PC-9 (cell line): ENCODE results near the gene ZDHHC5. TPM values are rescaled to one million over a fixed set of nuclear protein-coding genes. Genes with fewer than 3 reads are reported as not detected.
"Not testable (repeated sequence)": the region's sequence is repeated elsewhere in the genome, so short reads cannot be mapped to it uniquely, and the experiment has no call there.

ENCODE experiments used
- BruUV-seq: library from RNA; stranded (reverse); fragments of 400-500 nt; replicated peaks from 2 replicates; lab custom pipeline; 2021; lab: Mats Ljungman, UMichigan
- CTCF ChIA-PET: fragments of 300-600 bp; sonication (Branson Sonifier 250); formaldehyde crosslinking; loops from one replicate; lab custom pipeline; 2022; ENCODE audit warnings: antibody characterized with exemption; lab: Charles Lee
- POLR2A ChIA-PET: fragments of 300-600 bp; sonication (Branson Sonifier 250); formaldehyde crosslinking; loops from one replicate; lab custom pipeline; 2022; ENCODE audit warnings: antibody characterized with exemption; ENCODE audit not compliant: unreplicated experiment; lab: Charles Lee
- DNase-seq, 2 experiments: peaks; one replicate each; pipeline versions ENCODE4 v3.0.0 to v3.0.0-alpha.2; 2015 to 2022; ENCODE audit warnings: mixed read lengths in 1 of 2
- H2AFZ ChIP-seq: fragments of 200-600 bp; sonication (generic); 2 replicates; pipeline ENCODE4 v1.8.1; 2017; ENCODE audit warnings: antibody characterized with exemption
- H3F3A ChIP-seq: fragments of 200-600 bp; sonication (generic); 2 replicates; pipeline ENCODE4 v1.8.1; 2017; ENCODE audit warnings: antibody characterized with exemption, mild to moderate bottlenecking, low read depth; ENCODE audit not compliant: insufficient read depth
- H3K27ac ChIP-seq: fragments of 200-600 bp; sonication (generic); 2 replicates; pipeline ENCODE4 v1.6.1; 2016; ENCODE audit warnings: mixed run types
- H3K27me3 ChIP-seq: fragments of 200-600 bp; sonication (generic); 2 replicates; pipeline ENCODE4 v1.6.1; 2016; ENCODE audit warnings: low read depth, mixed run types; ENCODE audit not compliant: insufficient read depth
- H3K36me3 ChIP-seq: fragments of 200-600 bp; sonication (generic); 2 replicates; pipeline ENCODE4 v1.6.1; 2016; ENCODE audit warnings: low read depth, mixed run types
- H3K4me1 ChIP-seq: fragments of 200-600 bp; sonication (generic); replicated peaks from 2 replicates; pipeline ENCODE4 v1.6.1; 2016; ENCODE audit warnings: mixed run types; ENCODE audit not compliant: insufficient read depth
- H3K4me2 ChIP-seq: fragments of 200-600 bp; sonication (generic); 2 replicates; pipeline ENCODE4 v1.6.1; 2017; ENCODE audit warnings: mixed run types
- H3K4me3 ChIP-seq: fragments of 200-600 bp; sonication (generic); 2 replicates; pipeline ENCODE4 v1.6.1; 2016; ENCODE audit warnings: mixed run types
- H3K79me2 ChIP-seq: fragments of 200-600 bp; sonication (generic); 2 replicates; pipeline ENCODE4 v1.6.1; 2017; ENCODE audit warnings: low read depth, mixed run types
- H3K9me2 ChIP-seq: fragments of 200-600 bp; sonication (generic); 2 replicates; pipeline ENCODE4 v1.8.1; 2017; ENCODE audit warnings: mild to moderate bottlenecking; ENCODE audit not compliant: insufficient read depth
- H3K9me3 ChIP-seq: fragments of 200-600 bp; sonication (generic); 2 replicates; pipeline ENCODE4 v1.8.1; 2016; ENCODE audit warnings: low read depth; ENCODE audit not compliant: insufficient read depth
- H4K20me1 ChIP-seq: fragments of 200-600 bp; sonication (generic); 2 replicates; pipeline ENCODE4 v1.8.1; 2017; ENCODE audit not compliant: insufficient read depth
- CTCF ChIP-seq: fragments of 200-600 bp; sonication (generic); conservative IDR thresholded peaks from 2 replicates; pipeline ENCODE4 v1.6.1; 2017; ENCODE audit warnings: mixed run types, antibody characterized with exemption, mild to moderate bottlenecking, moderate library complexity
- EZH2 ChIP-seq: fragments of 200-600 bp; sonication (generic); IDR thresholded peaks from 2 replicates; pipeline ENCODE4 v1.8.0; 2017; ENCODE audit warnings: antibody characterized with exemption, low read depth
- intact Hi-C: fragments of 100-400 bp; cut with micrococcal nuclease; formaldehyde crosslinking; loops from one replicate; pipeline ENCODE4 v1.10.0; 2022; ENCODE audit not compliant: unreplicated experiment
- total RNA-seq: library from RNA; stranded (reverse); gene quantifications from 2 replicates; pipeline ENCODE4 v1.2.3, GENCODE V29; 2021

The ZDHHC5 gene
- total RNA-seq, 1 experiment from 2014 or later, result 94.2 TPM

DNA sequence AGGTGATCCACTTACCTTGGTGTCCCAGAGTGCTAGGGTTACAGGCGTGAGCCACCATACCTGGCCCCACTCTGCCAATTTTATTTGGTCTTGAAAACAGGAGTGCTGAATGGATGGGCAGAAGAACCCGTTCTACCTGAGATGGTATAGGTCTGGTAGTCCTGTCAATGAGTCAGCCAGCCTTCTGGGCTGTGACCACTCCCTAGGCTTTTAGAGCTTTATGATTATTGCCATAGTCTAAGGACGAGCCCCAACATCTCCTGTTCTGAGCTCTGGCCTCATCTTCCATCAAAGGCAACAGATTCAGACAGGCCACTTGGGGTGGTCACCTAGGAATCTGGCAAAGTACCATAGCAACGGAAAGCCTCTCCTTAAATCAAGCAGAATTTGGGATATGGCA is 11.5 kb downstream of the ZDHHC5 start:
- H4K20me1 ChIP-seq, result peaks cover 62% of the 10 kb centered on the region
- peaks cover 92% of the 10 kb centered on the region for H3K79me2 ChIP-seq
- intact Hi-C loops, result no loop called here
- H3F3A ChIP-seq, result peaks cover 38% of the 10 kb centered on the region
- ChIA-PET POLR2A (no interaction called here), CTCF (interaction anchor here (0.9 kb wide), 1 partner anchor 121 kb away, joined by 3 read pairs; no protein-coding TSS in a partner anchor)
- TF ChIP-seq CTCF (no peak), EZH2 (no peak)
- no peaks in the 10 kb centered on the region for H3K9me2 ChIP-seq
- H3K27ac ChIP-seq, result peak overlapping the region; percentile 81
- no TSS peak for BruUV-seq
- H3K4me2 ChIP-seq, result peak overlapping the region; percentile 55
- no peaks in the 10 kb centered on the region for H3K27me3 ChIP-seq
- no peak overlapping the region for H3K4me3 ChIP-seq
- DNase-seq, result peak; percentile 44 to 81
- no peak overlapping the region for H2AFZ ChIP-seq
- peaks cover 49% of the 10 kb centered on the region for H3K36me3 ChIP-seq
- no peaks in the 10 kb centered on the region for H3K9me3 ChIP-seq
- peaks cover 46% of the 10 kb centered on the region for H3K4me1 ChIP-seq

DNA sequence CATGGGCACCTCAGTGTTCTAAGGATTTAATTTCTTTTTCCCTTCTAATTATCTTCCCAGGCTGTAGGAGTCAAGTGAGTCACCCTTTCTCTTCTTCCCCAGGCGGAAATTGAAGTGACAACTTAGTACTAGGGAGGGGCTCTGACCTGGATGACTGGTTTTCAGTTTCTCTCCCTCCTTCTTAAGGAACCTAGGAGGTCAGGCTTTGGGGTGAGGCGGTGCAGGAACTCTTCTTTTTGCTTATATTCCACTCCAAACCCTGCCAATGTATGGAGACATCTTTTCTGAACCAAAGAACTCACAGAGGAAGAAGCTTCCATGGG is 12.6 kb downstream of the ZDHHC5 start:
- H3K27ac ChIP-seq, result peak overlapping the region; percentile 81
- intact Hi-C loops, result loop anchor here (5.0 kb wide), 1 partner anchor 137 kb away; no protein-coding TSS in a partner anchor
- no peak overlapping the region for H2AFZ ChIP-seq
- H3K4me3 ChIP-seq, result no peak overlapping the region; the same call in 1 of the 2 replicates
- H3K4me2 ChIP-seq, result peak overlapping the region; percentile 55
- H4K20me1 ChIP-seq, result peaks cover 55% of the 10 kb centered on the region
- peaks cover 53% of the 10 kb centered on the region for H3K36me3 ChIP-seq
- ChIA-PET POLR2A (no interaction called here), CTCF (interaction anchor here (0.6 kb wide), 1 partner anchor 222 kb away, joined by 4 read pairs; no protein-coding TSS in a partner anchor)
- peaks cover 35% of the 10 kb centered on the region for H3K4me1 ChIP-seq
- peaks cover 87% of the 10 kb centered on the region for H3K79me2 ChIP-seq
- H3K9me2 ChIP-seq, result no peaks in the 10 kb centered on the region
- TF ChIP-seq EZH2 (no peak), CTCF (no peak)
- no peaks in the 10 kb centered on the region for H3K27me3 ChIP-seq
- peak; percentile 48 to 89 for DNase-seq
- H3K9me3 ChIP-seq, result no peaks in the 10 kb centered on the region
- no TSS peak for BruUV-seq
- peaks cover 35% of the 10 kb centered on the region for H3F3A ChIP-seq

GRCh38 chr11:57681168-57681567 is 13.3 kb downstream of the ZDHHC5 start:
- Histone ChIP-seq H3K4me3 (no peak overlapping the region), H3K27ac (peak overlapping the region; percentile 81), H3K4me1 (peaks cover 30% of the 10 kb centered on the region), H2AFZ (no peak overlapping the region), H3K36me3 (peaks cover 49% of the 10 kb centered on the region), H3K9me3 (no peaks in the 10 kb centered on the region), H3K27me3 (no peaks in the 10 kb centered on the region), H3K9me2 (no peaks in the 10 kb centered on the region), H3K79me2 (peaks cover 84% of the 10 kb centered on the region), H4K20me1 (peaks cover 56% of the 10 kb centered on the region), H3K4me2 (peak overlapping the region; percentile 55; the same call in 1 of the 2 replicates), H3F3A (peaks cover 33% of the 10 kb centered on the region)
- CTCF ChIA-PET, result no interaction called here
- no TSS peak for BruUV-seq
- POLR2A ChIA-PET, result no interaction called here
- TF ChIP-seq CTCF (no peak), EZH2 (no peak)
- intact Hi-C loops, result loop anchor here (5.0 kb wide), 1 partner anchor 136 kb away; no protein-coding TSS in a partner anchor
- DNase-seq, result no peak

DNA sequence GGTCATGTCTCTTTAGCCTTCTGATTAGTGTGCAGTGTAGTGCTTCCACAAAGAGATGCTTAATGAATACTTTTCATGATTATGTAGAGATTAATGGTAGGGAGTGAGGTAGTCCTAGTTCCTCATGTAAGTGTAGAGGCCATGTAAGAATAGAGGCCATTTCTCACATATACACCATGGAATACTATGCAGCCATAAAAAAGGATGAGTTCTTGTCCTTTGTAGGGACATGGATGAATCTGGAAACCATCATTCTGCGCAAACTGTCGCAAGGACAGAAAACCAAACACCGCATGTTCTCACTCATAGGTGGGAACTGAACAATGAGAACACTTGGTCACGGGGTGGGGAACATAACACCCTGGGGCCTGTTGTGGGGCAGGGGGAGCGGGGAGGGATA is 22.6 kb downstream of the ZDHHC5 start:
- H3K4me2 ChIP-seq, H3K4me3 ChIP-seq, BruUV-seq, H3K27me3 ChIP-seq, H3K27ac ChIP-seq, intact Hi-C loops, H3K4me1 ChIP-seq, H2AFZ ChIP-seq, H3K9me3 ChIP-seq, H3K9me2 ChIP-seq, POLR2A ChIA-PET, CTCF ChIA-PET, DNase-seq: not testable (repeated sequence)
- Histone ChIP-seq H3F3A (peaks cover 21% of the 10 kb centered on the region), H3K36me3 (peaks cover 39% of the 10 kb centered on the region), H4K20me1 (peaks cover 44% of the 10 kb centered on the region), H3K79me2 (peaks cover 16% of the 10 kb centered on the region)
